ENCODE data around the gene OPRD1.

Gene OPRD1

DNA sequence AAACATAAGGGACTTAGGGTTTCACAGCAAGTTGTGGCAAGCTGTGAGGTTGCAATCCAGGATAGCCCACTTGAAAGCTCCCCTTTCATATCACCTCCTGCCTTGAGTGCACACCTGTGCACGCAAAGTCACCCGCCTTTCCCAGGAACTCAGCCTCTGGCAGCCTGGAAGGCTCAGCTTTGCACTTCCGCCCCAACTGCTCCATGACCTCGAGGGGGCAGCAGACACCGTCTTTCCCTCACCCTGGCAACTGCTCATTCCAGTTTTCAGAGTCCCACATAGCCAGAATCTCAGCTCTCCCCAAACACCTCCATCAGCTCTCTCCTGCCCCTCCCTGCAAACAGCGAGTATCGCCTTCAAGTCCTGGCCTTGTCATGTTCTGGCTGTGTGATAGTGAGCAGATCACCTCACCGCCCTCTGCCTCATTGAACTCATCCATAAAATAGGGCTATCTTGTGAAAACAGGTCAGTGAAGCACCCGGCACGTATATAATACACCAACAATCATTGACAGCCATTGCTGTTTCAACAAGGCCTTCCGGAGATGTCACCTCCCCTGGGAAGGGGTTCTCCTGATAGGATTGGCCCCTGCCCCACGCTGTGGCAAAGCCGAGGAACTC lies 70.1 kb downstream of the OPRD1 start:
- H3K27me3 ChIP-seq (ENCODE audit: control insufficient read depth, insufficient read depth, low read length) = no peaks in the 10 kb centered on the region
- peaks cover 13% of the 10 kb centered on the region for H3K4me1 ChIP-seq (ENCODE audit: control insufficient read depth, insufficient read depth, low read length)
- no peaks in the 10 kb centered on the region for H3K9me3 ChIP-seq (ENCODE audit: control insufficient read depth, insufficient read depth, low read length)
- H3K27ac ChIP-seq (ENCODE audit: low read length) = no peak overlapping the region
- WGBS (ENCODE audit: insufficient coverage, insufficient read length) = no CpG with 5 or more reads among the region's 13 CpGs
- no peaks in the 10 kb centered on the region for H3K36me3 ChIP-seq (ENCODE audit: control insufficient read depth, insufficient read depth, low read length)
- H3K4me3 ChIP-seq (ENCODE audit: low read length) = no peak overlapping the region
- DNase-seq (ENCODE audit: low read depth, low spot score) = peak; percentile 96

DNA sequence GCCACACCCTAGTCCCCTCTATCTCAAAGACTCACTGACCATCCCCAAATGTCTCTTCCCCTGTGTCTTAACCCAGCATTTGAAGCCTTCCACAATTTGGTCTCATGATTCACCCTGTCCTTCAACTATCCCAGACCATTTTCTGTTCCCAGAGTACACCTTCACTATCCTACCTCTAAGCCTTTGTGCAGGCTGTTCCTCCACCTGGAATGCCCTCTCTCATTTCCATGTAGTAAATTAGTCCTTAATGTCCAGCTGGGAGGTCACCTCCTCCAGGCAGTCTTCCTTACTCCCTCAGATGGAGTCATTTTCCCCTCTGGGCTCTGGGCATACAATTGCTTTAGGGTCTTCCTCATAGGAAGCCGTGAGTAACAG lies 71.3 kb downstream of the OPRD1 start:
- DNase-seq (ENCODE audit: low read depth, low spot score) = no peak
- H3K4me1 ChIP-seq (ENCODE audit: control insufficient read depth, insufficient read depth, low read length) = peaks cover 13% of the 10 kb centered on the region
- H3K9me3 ChIP-seq (ENCODE audit: control insufficient read depth, insufficient read depth, low read length) = no peaks in the 10 kb centered on the region
- H3K36me3 ChIP-seq (ENCODE audit: control insufficient read depth, insufficient read depth, low read length) = no peaks in the 10 kb centered on the region
- no peak overlapping the region for H3K27ac ChIP-seq (ENCODE audit: low read length)
- H3K4me3 ChIP-seq (ENCODE audit: low read length) = no peak overlapping the region
- WGBS (ENCODE audit: insufficient coverage, insufficient read length) = no CpG with 5 or more reads among the region's 1 CpG
- H3K27me3 ChIP-seq (ENCODE audit: control insufficient read depth, insufficient read depth, low read length) = no peaks in the 10 kb centered on the region

DNA sequence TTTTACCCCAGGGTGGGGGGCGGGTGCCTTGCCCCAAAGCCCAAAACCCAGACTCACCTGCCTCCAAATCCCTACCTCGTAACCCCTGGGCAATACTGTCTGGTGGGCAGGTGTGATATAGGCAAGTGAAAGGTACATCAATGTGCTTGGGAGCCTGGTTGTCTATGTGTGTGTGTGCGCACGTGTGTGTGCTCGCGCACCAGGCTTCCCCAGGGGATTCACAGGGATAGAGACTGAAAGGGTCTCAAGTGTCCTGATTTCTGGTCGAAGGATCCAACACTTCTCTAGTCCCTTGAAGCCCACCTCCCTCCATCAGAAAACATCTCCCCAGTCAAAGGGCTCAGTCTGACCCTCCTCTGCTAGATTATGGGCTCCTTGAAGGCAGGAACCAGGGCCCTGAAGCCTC lies 73.5 kb downstream of the OPRD1 start:
- DNase-seq (ENCODE audit: low read depth, low spot score) = no peak
- H3K9me3 ChIP-seq (ENCODE audit: control insufficient read depth, insufficient read depth, low read length) = no peaks in the 10 kb centered on the region
- no CpG with 5 or more reads among the region's 7 CpGs for WGBS (ENCODE audit: insufficient coverage, insufficient read length)
- H3K27me3 ChIP-seq (ENCODE audit: control insufficient read depth, insufficient read depth, low read length) = no peaks in the 10 kb centered on the region
- no peak overlapping the region for H3K4me3 ChIP-seq (ENCODE audit: low read length)
- H3K36me3 ChIP-seq (ENCODE audit: control insufficient read depth, insufficient read depth, low read length) = no peaks in the 10 kb centered on the region
- peaks cover 13% of the 10 kb centered on the region for H3K4me1 ChIP-seq (ENCODE audit: control insufficient read depth, insufficient read depth, low read length)
- H3K27ac ChIP-seq (ENCODE audit: low read length) = no peak overlapping the region

DNA sequence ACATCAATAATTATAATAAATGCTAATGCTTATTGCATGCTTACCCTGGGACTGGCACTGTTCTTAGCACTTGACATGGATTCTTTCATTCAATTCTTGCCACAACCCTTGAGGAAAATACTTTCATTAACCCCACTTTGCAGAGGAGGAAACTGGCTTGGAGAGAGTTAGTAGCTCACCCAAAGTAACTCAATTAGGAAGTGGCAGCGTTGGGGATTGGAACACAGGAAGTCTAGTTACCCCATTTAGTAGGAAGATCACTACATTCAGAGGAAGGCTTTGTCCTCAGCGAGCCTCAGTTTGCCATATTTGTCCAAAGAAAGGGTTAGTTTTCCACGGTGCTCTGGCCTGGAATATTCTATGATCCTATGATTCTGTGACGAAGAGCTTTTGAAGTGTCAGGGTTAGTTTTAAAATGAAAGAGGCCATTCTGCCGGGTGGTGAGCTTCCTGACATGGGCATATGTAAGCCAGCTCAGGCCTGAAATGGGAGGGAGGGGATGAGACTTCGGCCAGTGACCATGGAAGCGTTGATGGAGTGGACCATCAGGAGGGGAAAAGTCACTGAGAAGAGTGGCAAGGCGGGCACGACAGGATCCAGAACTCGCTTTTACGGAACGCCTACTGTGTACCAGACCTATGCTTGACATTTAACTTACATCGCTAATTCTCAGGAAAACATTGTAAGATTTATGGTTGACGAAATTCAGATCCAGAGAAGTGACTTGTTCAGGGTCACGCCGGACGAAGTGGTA lies 74.2 kb downstream of the OPRD1 start:
- WGBS (ENCODE audit: insufficient coverage, insufficient read length) = no CpG with 5 or more reads among the region's 17 CpGs

DNA sequence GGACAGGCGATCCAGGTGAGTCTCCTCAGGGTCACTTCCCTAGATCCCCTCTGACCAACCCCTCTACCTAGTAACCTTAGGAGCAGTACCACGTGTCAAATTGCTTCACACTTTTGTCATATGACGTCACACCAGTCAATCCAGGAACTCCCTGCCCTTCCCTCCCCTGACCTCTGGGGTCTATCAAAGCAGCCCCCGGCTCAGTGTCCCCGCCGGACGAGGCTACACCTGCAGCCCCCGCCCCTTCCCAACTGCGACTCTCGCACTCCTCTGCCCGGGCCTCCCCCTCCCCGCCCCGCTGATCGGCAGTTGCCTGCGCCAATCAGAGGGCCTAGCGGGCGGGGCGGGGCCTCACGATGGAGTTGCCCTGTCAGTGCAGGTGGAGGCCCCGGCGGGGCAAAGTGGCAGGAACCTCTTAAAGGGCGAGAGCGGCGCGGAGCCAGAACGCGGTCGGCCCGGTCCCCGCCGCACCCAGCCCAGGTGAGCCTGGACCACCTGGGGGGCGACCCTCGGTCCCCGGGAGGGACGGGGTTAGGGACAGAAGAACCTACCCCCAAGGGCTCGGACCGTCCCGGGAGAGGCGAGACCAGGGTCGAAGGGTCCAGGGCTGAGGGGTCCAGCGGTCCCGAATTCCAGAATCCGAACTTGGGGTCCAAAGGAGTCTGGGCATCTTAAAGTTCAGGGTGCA lies 74.9 kb downstream of the OPRD1 start:
- no peak overlapping the region for H3K27ac ChIP-seq (ENCODE audit: low read length)
- no peaks in the 10 kb centered on the region for H3K27me3 ChIP-seq (ENCODE audit: control insufficient read depth, insufficient read depth, low read length)
- peaks cover 13% of the 10 kb centered on the region for H3K4me1 ChIP-seq (ENCODE audit: control insufficient read depth, insufficient read depth, low read length)
- DNase-seq (ENCODE audit: low read depth, low spot score) = no peak
- WGBS (ENCODE audit: insufficient coverage, insufficient read length) = no CpG with 5 or more reads among the region's 43 CpGs
- peak overlapping the region; percentile 58; the same call in 1 of the 2 replicates for H3K4me3 ChIP-seq (ENCODE audit: low read length)
- no peaks in the 10 kb centered on the region for H3K36me3 ChIP-seq (ENCODE audit: control insufficient read depth, insufficient read depth, low read length)
- no peaks in the 10 kb centered on the region for H3K9me3 ChIP-seq (ENCODE audit: control insufficient read depth, insufficient read depth, low read length)

More for the DNA sequence above, 74.2 kb downstream of the OPRD1 start:
- DNase-seq (ENCODE audit: low read depth, low spot score) = no peak
- peak overlapping the region; percentile 58; the same call in 1 of the 2 replicates for H3K4me3 ChIP-seq (ENCODE audit: low read length)
- peaks cover 13% of the 10 kb centered on the region for H3K4me1 ChIP-seq (ENCODE audit: control insufficient read depth, insufficient read depth, low read length)
- no peaks in the 10 kb centered on the region for H3K27me3 ChIP-seq (ENCODE audit: control insufficient read depth, insufficient read depth, low read length)
- H3K36me3 ChIP-seq (ENCODE audit: control insufficient read depth, insufficient read depth, low read length) = no peaks in the 10 kb centered on the region
- no peaks in the 10 kb centered on the region for H3K9me3 ChIP-seq (ENCODE audit: control insufficient read depth, insufficient read depth, low read length)
- H3K27ac ChIP-seq (ENCODE audit: low read length) = no peak overlapping the region

DNA sequence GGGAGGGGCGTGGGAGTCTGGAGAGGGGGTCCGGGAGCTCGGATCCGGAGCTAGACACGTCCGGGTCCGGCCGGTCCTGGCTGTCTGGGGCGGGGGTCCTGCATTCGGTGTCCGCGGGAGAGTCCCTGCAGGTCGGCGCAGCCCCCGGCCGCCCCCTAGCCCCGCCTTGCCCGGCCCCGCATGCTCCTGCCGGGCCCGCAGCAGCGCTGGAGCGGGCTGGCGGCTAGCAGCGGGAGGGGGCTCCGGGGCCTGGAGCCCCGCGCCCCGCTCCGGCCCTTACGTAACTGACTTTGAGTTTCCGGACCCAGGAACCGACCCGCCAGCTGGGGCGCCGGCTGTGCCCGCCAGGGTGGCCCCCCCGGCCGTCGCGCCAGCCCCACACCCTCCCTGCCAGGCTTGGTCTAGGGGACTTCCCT lies 75.5 kb downstream of the OPRD1 start:
- H3K27ac ChIP-seq (ENCODE audit: low read length) = no peak overlapping the region
- peaks cover 13% of the 10 kb centered on the region for H3K4me1 ChIP-seq (ENCODE audit: control insufficient read depth, insufficient read depth, low read length)
- DNase-seq (ENCODE audit: low read depth, low spot score) = no peak
- no peaks in the 10 kb centered on the region for H3K27me3 ChIP-seq (ENCODE audit: control insufficient read depth, insufficient read depth, low read length)
- no CpG with 5 or more reads among the region's 41 CpGs for WGBS (ENCODE audit: insufficient coverage, insufficient read length)
- H3K36me3 ChIP-seq (ENCODE audit: control insufficient read depth, insufficient read depth, low read length) = no peaks in the 10 kb centered on the region
- H3K4me3 ChIP-seq (ENCODE audit: low read length) = peak overlapping the region; percentile 58; the same call in 1 of the 2 replicates
- H3K9me3 ChIP-seq (ENCODE audit: control insufficient read depth, insufficient read depth, low read length) = no peaks in the 10 kb centered on the region

DNA sequence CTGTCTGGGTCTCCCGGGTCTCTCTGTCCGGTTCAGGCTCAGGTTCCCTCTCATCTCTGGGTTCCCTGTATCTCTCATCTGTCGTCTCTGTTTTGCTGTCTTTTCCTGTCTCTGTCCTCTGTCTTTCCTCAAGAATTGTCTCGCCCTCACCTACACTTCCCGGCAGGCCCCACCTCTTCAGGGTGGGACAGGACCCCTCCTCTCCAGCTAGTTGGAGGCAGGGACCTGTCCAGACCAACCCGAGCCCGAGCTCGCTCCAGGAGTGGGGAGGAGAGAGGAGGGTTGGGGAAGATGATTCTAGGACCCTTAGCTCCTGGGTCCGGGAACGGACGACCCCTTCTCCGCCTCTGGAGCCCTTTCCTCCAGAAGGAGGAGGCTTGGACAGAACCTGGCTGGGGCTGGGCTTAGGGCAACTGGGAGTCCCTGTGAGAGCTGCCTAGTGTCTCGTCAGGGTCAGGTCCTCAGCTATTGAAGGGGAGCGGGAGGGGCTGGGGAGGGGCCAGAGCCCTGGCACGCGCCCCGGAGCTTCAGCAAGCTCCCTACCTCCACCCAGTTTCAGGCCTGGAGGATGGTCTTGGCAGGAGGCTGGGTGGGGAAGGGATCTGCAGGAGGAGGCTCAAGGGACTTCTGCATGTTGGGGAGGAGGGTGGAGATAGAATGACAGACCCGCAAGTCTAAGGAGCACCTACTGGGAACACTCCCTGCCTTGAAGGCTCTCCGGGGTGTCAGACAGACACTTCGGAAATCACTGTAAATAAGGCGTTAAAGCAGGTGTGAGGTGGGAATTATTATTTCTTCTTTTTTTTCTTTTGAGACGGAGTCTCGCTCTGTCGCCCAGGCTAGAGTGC lies 76.1 kb downstream of the OPRD1 start:
- Histone ChIP-seq H3K9me3 (ENCODE audit: control insufficient read depth, insufficient read depth, low read length) (no peaks in the 10 kb centered on the region), H3K36me3 (ENCODE audit: control insufficient read depth, insufficient read depth, low read length) (no peaks in the 10 kb centered on the region), H3K4me1 (ENCODE audit: control insufficient read depth, insufficient read depth, low read length) (peaks cover 13% of the 10 kb centered on the region), H3K27ac (ENCODE audit: low read length) (no peak overlapping the region), H3K27me3 (ENCODE audit: control insufficient read depth, insufficient read depth, low read length) (no peaks in the 10 kb centered on the region), H3K4me3 (ENCODE audit: low read length) (peak overlapping the region; percentile 58; the same call in 1 of the 2 replicates)
- WGBS (ENCODE audit: insufficient coverage, insufficient read length) = no CpG with 5 or more reads among the region's 24 CpGs
- no peak for DNase-seq (ENCODE audit: low read depth, low spot score)

DNA sequence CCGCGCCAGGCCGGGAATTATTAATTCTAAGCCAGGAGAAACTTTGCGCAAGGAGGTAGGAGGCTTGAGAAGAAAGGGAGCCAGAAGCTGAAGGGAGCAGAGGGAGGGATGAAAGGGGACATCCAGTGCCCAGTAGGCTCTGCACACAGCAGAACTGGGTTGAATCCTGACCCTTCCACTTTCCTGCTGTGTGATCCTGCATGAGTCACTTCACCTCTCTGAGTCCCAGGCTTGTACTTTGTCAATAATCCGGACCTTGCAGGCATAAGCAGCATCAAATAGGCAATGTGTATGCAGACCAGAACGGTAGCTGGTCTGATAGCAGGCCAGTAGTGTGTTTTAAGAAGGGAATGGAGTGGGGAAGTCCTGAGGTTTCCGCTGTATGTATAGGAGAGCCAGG lies 76.9 kb downstream of the OPRD1 start:
- Histone ChIP-seq H3K4me1 (ENCODE audit: control insufficient read depth, insufficient read depth, low read length) (peaks cover 7% of the 10 kb centered on the region), H3K9me3 (ENCODE audit: control insufficient read depth, insufficient read depth, low read length) (no peaks in the 10 kb centered on the region), H3K27ac (ENCODE audit: low read length) (no peak overlapping the region), H3K4me3 (ENCODE audit: low read length) (no peak overlapping the region), H3K36me3 (ENCODE audit: control insufficient read depth, insufficient read depth, low read length) (no peaks in the 10 kb centered on the region), H3K27me3 (ENCODE audit: control insufficient read depth, insufficient read depth, low read length) (no peaks in the 10 kb centered on the region)
- no peak for DNase-seq (ENCODE audit: low read depth, low spot score)
- WGBS (ENCODE audit: insufficient coverage, insufficient read length) = no CpG with 5 or more reads among the region's 7 CpGs

DNA sequence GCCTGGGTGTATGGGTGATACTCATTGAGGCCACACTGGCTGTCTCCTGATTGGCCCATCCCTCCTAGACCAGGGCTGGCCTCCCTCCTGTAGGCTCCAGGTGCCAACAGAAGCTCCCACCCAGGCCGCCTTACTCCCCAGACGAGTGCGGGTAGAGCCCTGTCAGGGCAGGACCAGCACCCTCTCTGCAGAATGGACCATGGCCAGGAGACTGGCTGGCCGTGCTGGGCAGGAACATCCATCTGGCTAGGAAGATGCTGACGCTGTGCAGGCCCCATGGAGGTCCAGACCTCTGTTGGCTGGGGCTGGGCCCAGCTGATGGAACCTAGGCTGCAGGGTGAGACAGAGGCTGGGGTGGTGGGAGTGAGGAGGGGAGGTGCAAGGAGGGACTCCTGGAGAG lies 77.4 kb downstream of the OPRD1 start:
- Histone ChIP-seq H3K4me3 (ENCODE audit: low read length) (no peak overlapping the region), H3K27ac (ENCODE audit: low read length) (no peak overlapping the region), H3K27me3 (ENCODE audit: control insufficient read depth, insufficient read depth, low read length) (no peaks in the 10 kb centered on the region), H3K36me3 (ENCODE audit: control insufficient read depth, insufficient read depth, low read length) (no peaks in the 10 kb centered on the region), H3K9me3 (ENCODE audit: control insufficient read depth, insufficient read depth, low read length) (no peaks in the 10 kb centered on the region), H3K4me1 (ENCODE audit: control insufficient read depth, insufficient read depth, low read length) (peaks cover 7% of the 10 kb centered on the region)
- no CpG with 5 or more reads among the region's 5 CpGs for WGBS (ENCODE audit: insufficient coverage, insufficient read length)
- no peak for DNase-seq (ENCODE audit: low read depth, low spot score)

DNA sequence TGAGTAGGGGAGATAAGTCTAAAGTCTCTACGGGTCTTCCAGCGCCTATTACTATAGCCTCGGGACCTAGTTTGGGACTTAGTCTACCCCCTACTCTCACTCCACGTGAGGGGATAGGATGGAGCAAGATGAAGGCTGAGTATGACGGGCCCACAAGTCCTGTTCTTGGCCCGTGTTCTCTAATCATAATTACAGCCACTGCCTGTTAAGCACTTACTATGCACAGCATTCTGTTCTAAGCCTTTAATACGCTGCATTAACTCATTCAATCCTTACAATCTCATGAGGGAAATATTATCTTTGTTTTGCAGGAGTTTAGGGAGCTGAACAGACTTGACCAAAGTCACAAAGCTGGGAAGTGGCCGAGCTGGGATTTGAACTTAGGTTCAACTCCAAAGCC lies 78.5 kb downstream of the OPRD1 start:
- Histone ChIP-seq H3K9me3 (ENCODE audit: control insufficient read depth, insufficient read depth, low read length) (no peaks in the 10 kb centered on the region), H3K27me3 (ENCODE audit: control insufficient read depth, insufficient read depth, low read length) (no peaks in the 10 kb centered on the region), H3K4me1 (ENCODE audit: control insufficient read depth, insufficient read depth, low read length) (peaks cover 1% of the 10 kb centered on the region; the same call in 1 of the 2 replicates), H3K4me3 (ENCODE audit: low read length) (no peak overlapping the region), H3K27ac (ENCODE audit: low read length) (no peak overlapping the region), H3K36me3 (ENCODE audit: control insufficient read depth, insufficient read depth, low read length) (no peaks in the 10 kb centered on the region)
- WGBS (ENCODE audit: insufficient coverage, insufficient read length) = no CpG with 5 or more reads among the region's 8 CpGs
- DNase-seq (ENCODE audit: low read depth, low spot score) = no peak
